IMR-90 (cell line): ENCODE data around the gene GBE1. TPM values are rescaled to one million over a fixed set of nuclear protein-coding genes. Genes with fewer than 3 reads are reported as not detected.

Experiments
- ATAC-seq: fragments of 200-7000 bp; cut with Tn5 transposase; 2 replicates; pipeline ENCODE4 v1.9.1; 2020; ENCODE audit warnings: low read depth, mild to moderate bottlenecking, moderate library complexity
- BruUV-seq: library from RNA; stranded (reverse); fragments of 400-500 nt; replicated peaks from 2 replicates; lab custom pipeline; 2021; lab: Mats Ljungman, UMichigan
- CTCF ChIA-PET: fragments of 300-600 bp; formaldehyde crosslinking; extraction: SDS; loops from one replicate; lab custom pipeline; 2021; ENCODE audit warnings: antibody characterized with exemption; lab: Yijun Ruan, JAX
- POLR2A ChIA-PET: fragments of 300-600 bp; sonication (Branson Sonifier 250); formaldehyde crosslinking; loops from one replicate; lab custom pipeline; 2022; ENCODE audit warnings: antibody characterized with exemption; ENCODE audit not compliant: unreplicated experiment; lab: Charles Lee
- DNase-seq: peaks from one replicate; pipeline ENCODE4 v3.0.0; 2013
- H2AFZ ChIP-seq: replicated peaks from 2 replicates; pipeline ENCODE3; 2013; ENCODE audit warnings: low read length, mild to moderate bottlenecking; ENCODE audit not compliant: poor library complexity
- H2AK5ac ChIP-seq: 2 replicates; pipeline ENCODE4 v1.6.1; 2013; ENCODE audit warnings: low read depth, low read length, inconsistent platforms
- H2AK9ac ChIP-seq: replicated peaks from 2 replicates; pipeline ENCODE3; 2013; ENCODE audit warnings: mild to moderate bottlenecking, low read depth, low read length, moderate library complexity; ENCODE audit not compliant: poor library complexity
- H2BK120ac ChIP-seq: 2 replicates; pipeline ENCODE4 v1.6.1; 2013; ENCODE audit warnings: low read depth, low read length, inconsistent platforms
- H2BK15ac ChIP-seq: 3 replicates; pipeline ENCODE4 v1.6.1; 2013; ENCODE audit warnings: low read depth, low read length, inconsistent platforms
- H2BK20ac ChIP-seq: 2 replicates; pipeline ENCODE4 v1.6.1; 2013; ENCODE audit warnings: low read depth, mild to moderate bottlenecking, inconsistent platforms, low read length, moderate library complexity
- H2BK5ac ChIP-seq: 2 replicates; pipeline ENCODE4 v1.6.1; 2013; ENCODE audit warnings: mild to moderate bottlenecking, low read depth, low read length, inconsistent platforms; ENCODE audit not compliant: poor library complexity, severe bottlenecking
- H3K14ac ChIP-seq: replicated peaks from 2 replicates; pipeline ENCODE4 v1.6.1; 2013; ENCODE audit warnings: low read depth, low read length, inconsistent platforms
- H3K18ac ChIP-seq: 2 replicates; pipeline ENCODE4 v1.6.1; 2013; ENCODE audit warnings: low read depth, low read length, control low read depth
- H3K23ac ChIP-seq: 2 replicates; pipeline ENCODE4 v1.6.1; 2013; ENCODE audit warnings: low read depth, low read length, inconsistent platforms
- H3K27ac ChIP-seq: 2 replicates; pipeline ENCODE4 v1.5.1; 2013; ENCODE audit warnings: mild to moderate bottlenecking, control low read depth, low read length; ENCODE audit not compliant: insufficient read depth
- H3K27me3 ChIP-seq: 2 replicates; pipeline ENCODE4 v1.6.1; 2013; ENCODE audit warnings: low read length; ENCODE audit not compliant: control insufficient read depth, insufficient read depth
- H3K36me3 ChIP-seq: 2 replicates; pipeline ENCODE4 v1.6.1; 2013; ENCODE audit warnings: low read length, mixed read lengths; ENCODE audit not compliant: control insufficient read depth, insufficient read depth
- H3K4ac ChIP-seq: 2 replicates; pipeline ENCODE4 v1.6.1; 2013; ENCODE audit warnings: low read depth, low read length, inconsistent platforms
- H3K4me1 ChIP-seq: 2 replicates; pipeline ENCODE4 v1.6.1; 2013; ENCODE audit warnings: low read length, mixed read lengths; ENCODE audit not compliant: control insufficient read depth, insufficient read depth
- H3K4me2 ChIP-seq: 2 replicates; pipeline ENCODE4 v1.6.1; 2013; ENCODE audit warnings: low read depth, mild to moderate bottlenecking, control low read depth, low read length, moderate library complexity
- H3K4me3 ChIP-seq: 2 replicates; pipeline ENCODE4 v1.5.1; 2013; ENCODE audit warnings: low read depth, mild to moderate bottlenecking, control low read depth, low read length, moderate library complexity; ENCODE audit not compliant: insufficient read depth
- H3K56ac ChIP-seq: 2 replicates; pipeline ENCODE4 v1.6.1; 2013; ENCODE audit warnings: low read length, inconsistent platforms; ENCODE audit not compliant: insufficient read depth; ENCODE audit errors: extremely low read depth
- H3K79me1 ChIP-seq, 2 experiments: 2 replicates each; pipeline ENCODE4 v1.6.1; 2013; ENCODE audit warnings: low read length in 2 of 2, inconsistent platforms in 1 of 2, low read depth in 1 of 2
- H3K9ac ChIP-seq: 2 replicates; pipeline ENCODE4 v1.6.1; 2013; ENCODE audit warnings: low read depth, low read length, control low read depth
- H3K9me1 ChIP-seq: 2 replicates; pipeline ENCODE4 v1.6.1; 2013; ENCODE audit warnings: low read length, inconsistent platforms; ENCODE audit not compliant: insufficient read depth
- H3K9me3 ChIP-seq: 2 replicates; pipeline ENCODE4 v1.6.1; 2013; ENCODE audit warnings: low read length; ENCODE audit not compliant: control insufficient read depth, insufficient read depth
- H4K20me1 ChIP-seq: 2 replicates; pipeline ENCODE4 v1.6.1; 2013; ENCODE audit warnings: low read length, inconsistent platforms; ENCODE audit not compliant: insufficient read depth
- H4K5ac ChIP-seq: 2 replicates; pipeline ENCODE4 v1.6.1; 2013; ENCODE audit warnings: mild to moderate bottlenecking, low read depth, low read length, control low read depth
- H4K8ac ChIP-seq, 2 experiments: 2 replicates each; pipeline ENCODE4 v1.6.1; 2013; ENCODE audit warnings: low read depth in 2 of 2, low read length in 2 of 2, control low read depth in 1 of 2, inconsistent platforms in 1 of 2
- H4K91ac ChIP-seq: 2 replicates; pipeline ENCODE4 v1.6.1; 2013; ENCODE audit warnings: low read depth, low read length, inconsistent platforms; ENCODE audit not compliant: insufficient read depth
- BHLHE40 ChIP-seq: fragments of 150-350 bp; IDR thresholded peaks from 2 replicates; pipeline ENCODE4 v1.6.1; 2016; ENCODE audit warnings: mild to moderate bottlenecking, low read depth, low read length
- CEBPB ChIP-seq: IDR thresholded peaks from 2 replicates; pipeline ENCODE4 v1.6.1; 2012; ENCODE audit warnings: low read depth, low read length, improper control_type of control experiment
- CHD1 ChIP-seq: IDR thresholded peaks from 2 replicates; pipeline ENCODE4 v1.6.1; 2012; ENCODE audit warnings: low read depth, low read length, improper control_type of control experiment
- CTCF ChIP-seq: conservative IDR thresholded peaks from 2 replicates; pipeline ENCODE4 v1.5.1; 2012; ENCODE audit warnings: mild to moderate bottlenecking, low read depth, low read length, improper control_type of control experiment
- ELK1 ChIP-seq: fragments of 150-350 bp; IDR thresholded peaks from 2 replicates; pipeline ENCODE4 v1.6.1; 2016; ENCODE audit warnings: low read depth, mild to moderate bottlenecking, low read length, moderate library complexity, borderline replicate concordance
- FOS ChIP-seq: fragments of 150-350 bp; IDR thresholded peaks from 2 replicates; pipeline ENCODE4 v1.6.1; 2016; ENCODE audit warnings: low read depth, low read length
- MAFK ChIP-seq: IDR thresholded peaks from 2 replicates; pipeline ENCODE4 v1.6.1; 2012; ENCODE audit warnings: low read depth, low read length, improper control_type of control experiment
- MAZ ChIP-seq: IDR thresholded peaks from 2 replicates; pipeline ENCODE4 v1.6.1; 2012; ENCODE audit warnings: low read depth, mild to moderate bottlenecking, low read length, improper control_type of control experiment, moderate library complexity, borderline replicate concordance
- MXI1 ChIP-seq: IDR thresholded peaks from 2 replicates; pipeline ENCODE4 v1.6.1; 2012; ENCODE audit warnings: low read depth, mild to moderate bottlenecking, low read length, moderate library complexity, borderline replicate concordance
- NFE2L2 ChIP-seq: fragments of 150-350 bp; IDR thresholded peaks from 2 replicates; pipeline ENCODE4 v1.6.1; 2016; ENCODE audit warnings: low read depth, mild to moderate bottlenecking, low read length
- POLR2A ChIP-seq: IDR thresholded peaks from 2 replicates; pipeline ENCODE4 v1.6.1; 2012; ENCODE audit warnings: mild to moderate bottlenecking, low read depth, low read length
- RAD21 ChIP-seq: IDR thresholded peaks from 2 replicates; pipeline ENCODE4 v1.6.1; 2012; ENCODE audit warnings: low read length, improper control_type of control experiment
- RCOR1 ChIP-seq: IDR thresholded peaks from 2 replicates; pipeline ENCODE4 v1.6.1; 2012; ENCODE audit warnings: mild to moderate bottlenecking, low read length, improper control_type of control experiment; ENCODE audit not compliant: insufficient replicate concordance
- RFX5 ChIP-seq: IDR thresholded peaks from 2 replicates; pipeline ENCODE4 v1.8.0; 2012; ENCODE audit warnings: low read depth, mild to moderate bottlenecking, low read length, moderate library complexity
- SMC3 ChIP-seq: fragments of 150-350 bp; IDR thresholded peaks from 2 replicates; pipeline ENCODE4 v1.6.1; 2016; ENCODE audit warnings: low read depth, mild to moderate bottlenecking, antibody characterized with exemption, low read length, moderate library complexity
- USF2 ChIP-seq: fragments of 150-350 bp; IDR thresholded peaks from 2 replicates; pipeline ENCODE4 v1.6.1; 2017; ENCODE audit warnings: mild to moderate bottlenecking, antibody characterized with exemption, low read length, low read depth
- WGBS, 2 experiments: methylation state at CpG; one replicate each; pipeline versions ENCODE4 v1.1.5 to v1.1.7; 2013; ENCODE audit warnings: missing lambda C conversion rate in 2 of 2; ENCODE audit not compliant: insufficient read length in 1 of 2; ENCODE audit errors: extremely low coverage in 2 of 2; 5-methylcytosine and 5-hydroxymethylcytosine counted together
- dilution Hi-C: fragments of 300-500 bp; cut with HindIII; formaldehyde crosslinking; loops from one replicate; pipeline ENCODE4 v1.14.3; 2018; ENCODE audit warnings: low sequenced_read_pairs; ENCODE audit not compliant: unreplicated experiment
- in situ Hi-C: fragments of 300-500 bp; cut with MboI; formaldehyde crosslinking; loops from 3 replicates; pipeline ENCODE4 v1.14.3; 2019; ENCODE audit warnings: low sequenced_read_pairs, inconsistent platforms, mixed read lengths
- intact Hi-C: fragments of 100-400 bp; cut with micrococcal nuclease; formaldehyde crosslinking; loops from 2 replicates; pipeline ENCODE4 v1.10.0; 2022
- polyA plus RNA-seq, 3 experiments: library from polyadenylated mRNA; depleted of rRNA; stranded (reverse); fragments of >200 nt; gene quantifications; 2 replicates each; pipeline ENCODE4 v1.2.3, GENCODE V29; 2012; ENCODE audit warnings: low replicate concordance in 1 of 3
- total RNA-seq: library from RNA; depleted of rRNA; stranded (reverse); fragments of >200 nt; gene quantifications from 2 replicates; pipeline ENCODE4 v1.2.3, GENCODE V29; 2012

Gene GBE1
- total and polyA plus RNA-seq, 2 of the 4 experiments (the other 2 are of a cell fraction) = 36.7 to 90.3 TPM

- no peaks in the 10 kb centered on the region for H3K27me3 ChIP-seq
- H2AK9ac ChIP-seq = no peak overlapping the region
- BruUV-seq = no TSS peak
- POLR2A ChIA-PET = no interaction called here
- intact Hi-C loops = no loop called here
- no peak for ATAC-seq
- no peak overlapping the region for H4K8ac ChIP-seq
- no peak overlapping the region for H3K27ac ChIP-seq
- H3K4me3 ChIP-seq = no peak overlapping the region
- H3K4me1 ChIP-seq = no peaks in the 10 kb centered on the region; the same call in 1 of the 2 replicates
- H3K9me1 ChIP-seq = no peaks in the 10 kb centered on the region
- no peak for DNase-seq
- H3K23ac ChIP-seq = no peak overlapping the region
- no peak overlapping the region for H3K14ac ChIP-seq
- no peak overlapping the region for H2BK120ac ChIP-seq
- H4K20me1 ChIP-seq = no peaks in the 10 kb centered on the region
- TF ChIP-seq CTCF (no peak), MXI1 (no peak), NFE2L2 (no peak), USF2 (no peak), FOS (no peak), POLR2A (no peak), SMC3 (no peak), BHLHE40 (no peak), MAFK (no peak), RFX5 (no peak), ELK1 (no peak), RCOR1 (no peak), MAZ (no peak), CEBPB (no peak), RAD21 (no peak), CHD1 (no peak)
- no peak overlapping the region for H3K56ac ChIP-seq
- WGBS, 2 experiments = 89 to 100% methylated on average over 2 to 4 of the region's 5 CpGs
- H3K9me3 ChIP-seq = no peaks in the 10 kb centered on the region
- H3K79me1 ChIP-seq = peaks cover 7 to 10% of the 10 kb centered on the region in 2 experiments; a peak in 1 of 4 replicates
- no peak overlapping the region for H2BK15ac ChIP-seq
- no peak overlapping the region for H4K91ac ChIP-seq
- CTCF ChIA-PET = no interaction called here
- peak overlapping the region; percentile 3 for H2BK5ac ChIP-seq
- H2BK20ac ChIP-seq = no peak overlapping the region
- no peak overlapping the region for H2AK5ac ChIP-seq
- H3K18ac ChIP-seq = no peak overlapping the region
- no peak overlapping the region for H3K4me2 ChIP-seq
- H4K5ac ChIP-seq = no peak overlapping the region
- no peak overlapping the region for H2AFZ ChIP-seq
- in situ Hi-C loops = no loop called here
- dilution Hi-C loops = no loop called here
- no peak overlapping the region for H3K9ac ChIP-seq
- 0 out of 2 replicates have a peak, but pooled peaks cover 1% of the 10 kb centered on the region for H3K36me3 ChIP-seq
- no peak overlapping the region for H3K4ac ChIP-seq
Observed at GRCh38 chr3:81621277-81621676, 140.2 kb downstream of the GBE1 start.
